Right atrium auricular region (tissue), 2 donors: ENCODE data around the gene ARID3C. TPM values are rescaled to one million over a fixed set of nuclear protein-coding genes. Genes with fewer than 3 reads are reported as not detected.

Experiments
- DNase-seq: peaks from one replicate; pipeline ENCODE4 v3.0.0-alpha.2; 2019; ENCODE audit warnings: low spot score
- H3K27ac ChIP-seq, 2 donors: fragments of 200-600 bp; sonication (generic); 1 replicate in 1 of 2; 2 replicates in 1 of 2; pipeline ENCODE4 v1.5.1; 2016 to 2019
- H3K27me3 ChIP-seq, 2 donors: fragments of 200-600 bp; sonication (generic); one replicate each; pipeline versions ENCODE4 v1.5.1 to v1.6.0; 2017 to 2019
- H3K36me3 ChIP-seq: fragments of 200-600 bp; sonication (generic); one replicate; pipeline ENCODE4 v1.5.1; 2016
- H3K4me1 ChIP-seq, 2 donors: fragments of 200-600 bp; sonication (generic); one replicate each; pipeline versions ENCODE4 v1.5.1 to v1.6.0; 2017 to 2019
- H3K4me3 ChIP-seq, 2 donors: fragments of 200-600 bp; sonication (generic); 1 replicate in 1 of 2; 2 replicates in 1 of 2; pipeline ENCODE4 v1.5.1; 2017 to 2019; ENCODE audit warnings: mild to moderate bottlenecking in 1 of 2, moderate library complexity in 1 of 2
- H3K9me3 ChIP-seq, 2 donors: fragments of 200-600 bp; sonication (generic); one replicate each; pipeline ENCODE4 v1.5.1; 2019
- CTCF ChIP-seq, 2 donors: fragments of 200-600 bp; sonication (generic); IDR thresholded peaks; one replicate each; pipeline ENCODE4 v1.5.1; 2019; ENCODE audit warnings: antibody characterized with exemption in 2 of 2
- total RNA-seq, 2 donors: library from RNA; depleted of rRNA; stranded (reverse); fragments of >200 nt; gene quantifications; one replicate each; pipeline ENCODE4 v1.1.0, GENCODE V29; 2016

ARID3C gene
- total RNA-seq, 2 donors from 2014 or later = not detected

DNA sequence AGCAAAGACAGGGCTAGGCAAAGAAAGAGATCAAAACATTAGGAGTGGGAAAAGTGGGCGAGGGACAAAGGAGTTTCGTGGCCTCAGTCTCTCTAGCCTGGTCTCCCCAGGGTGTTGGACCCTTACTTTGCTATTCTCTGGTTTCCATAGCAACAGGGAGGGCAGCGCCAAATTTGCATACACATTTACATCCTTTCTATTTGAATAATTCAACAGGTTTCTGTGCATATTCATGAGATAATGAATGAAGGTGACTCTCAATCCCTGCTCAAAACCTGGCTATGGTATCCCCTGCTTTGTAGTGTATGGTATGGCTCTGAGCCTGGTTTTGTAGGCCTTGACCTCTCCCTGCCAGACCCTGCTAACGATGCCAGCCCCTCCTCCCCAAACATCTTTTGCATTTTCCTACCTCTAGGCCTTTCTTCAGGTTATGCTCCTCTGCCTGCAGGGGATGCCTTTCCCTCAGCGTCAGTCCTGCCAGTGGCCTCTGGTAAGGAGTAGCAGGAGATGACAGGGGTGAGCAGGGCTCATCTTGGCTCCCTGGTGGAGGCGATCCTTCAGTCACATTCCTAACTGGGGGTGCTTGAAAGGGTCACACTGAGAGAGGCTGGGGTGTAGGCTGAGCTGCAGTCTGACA is 26.8 kb downstream of the ARID3C start:
- H3K27ac ChIP-seq = no peak overlapping the region

GRCh38 chr9:34600908-34601307 is 28.0 kb downstream of the ARID3C start:
- Histone ChIP-seq H3K4me1 (no peaks in the 10 kb centered on the region), H3K27ac (no peak overlapping the region), H3K27me3 (no peaks in the 10 kb centered on the region), H3K4me3 (no peak overlapping the region), H3K9me3 (no peaks in the 10 kb centered on the region), H3K36me3 (no peaks in the 10 kb centered on the region)
- TF ChIP-seq CTCF (IDR thresholded peaks at IDR 0.05) = no peak
- DNase-seq = no peak

More for the DNA sequence above, 26.8 kb downstream of the ARID3C start:
- no peak for DNase-seq
- TF ChIP-seq CTCF (IDR thresholded peaks at IDR 0.05) = no peak
- H3K27me3 ChIP-seq = no peaks in the 10 kb centered on the region
- H3K9me3 ChIP-seq = no peaks in the 10 kb centered on the region
- no peaks in the 10 kb centered on the region for H3K4me1 ChIP-seq
- H3K36me3 ChIP-seq = no peaks in the 10 kb centered on the region
- no peak overlapping the region for H3K4me3 ChIP-seq

- H3K27me3 ChIP-seq = no peaks in the 10 kb centered on the region
- H3K4me1 ChIP-seq = no peaks in the 10 kb centered on the region
- H3K9me3 ChIP-seq = no peaks in the 10 kb centered on the region
- DNase-seq = no peak
- no peaks in the 10 kb centered on the region for H3K36me3 ChIP-seq
- H3K27ac ChIP-seq = no peak overlapping the region
- no peak overlapping the region for H3K4me3 ChIP-seq
- TF ChIP-seq CTCF (IDR thresholded peaks at IDR 0.05) = no peak
Observed at GRCh38 chr9:34599546-34599945, 29.3 kb downstream of the ARID3C start.

DNA sequence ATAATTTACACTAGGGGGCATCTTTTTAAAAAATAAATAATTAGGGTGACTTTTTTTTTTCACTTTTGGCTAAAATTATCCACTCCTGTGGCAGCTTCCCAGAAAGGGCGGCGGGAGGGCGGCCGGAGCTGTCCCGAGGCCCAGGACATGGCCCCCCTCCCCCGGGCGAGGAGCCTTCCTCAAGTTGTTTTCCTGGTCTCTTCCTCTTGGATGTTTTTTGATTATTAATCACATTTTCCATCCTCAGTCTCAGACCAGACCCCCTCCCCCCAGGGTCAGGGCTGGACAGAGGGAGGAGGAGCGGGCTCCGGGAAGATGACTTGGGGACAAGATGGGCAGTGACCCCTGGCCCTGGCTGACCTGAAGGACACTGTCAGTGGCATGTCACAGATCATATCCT is 34.7 kb downstream of the ARID3C start:
- no peaks in the 10 kb centered on the region for H3K27me3 ChIP-seq
- no peak for TF ChIP-seq CTCF (IDR thresholded peaks at IDR 0.05)

DNA sequence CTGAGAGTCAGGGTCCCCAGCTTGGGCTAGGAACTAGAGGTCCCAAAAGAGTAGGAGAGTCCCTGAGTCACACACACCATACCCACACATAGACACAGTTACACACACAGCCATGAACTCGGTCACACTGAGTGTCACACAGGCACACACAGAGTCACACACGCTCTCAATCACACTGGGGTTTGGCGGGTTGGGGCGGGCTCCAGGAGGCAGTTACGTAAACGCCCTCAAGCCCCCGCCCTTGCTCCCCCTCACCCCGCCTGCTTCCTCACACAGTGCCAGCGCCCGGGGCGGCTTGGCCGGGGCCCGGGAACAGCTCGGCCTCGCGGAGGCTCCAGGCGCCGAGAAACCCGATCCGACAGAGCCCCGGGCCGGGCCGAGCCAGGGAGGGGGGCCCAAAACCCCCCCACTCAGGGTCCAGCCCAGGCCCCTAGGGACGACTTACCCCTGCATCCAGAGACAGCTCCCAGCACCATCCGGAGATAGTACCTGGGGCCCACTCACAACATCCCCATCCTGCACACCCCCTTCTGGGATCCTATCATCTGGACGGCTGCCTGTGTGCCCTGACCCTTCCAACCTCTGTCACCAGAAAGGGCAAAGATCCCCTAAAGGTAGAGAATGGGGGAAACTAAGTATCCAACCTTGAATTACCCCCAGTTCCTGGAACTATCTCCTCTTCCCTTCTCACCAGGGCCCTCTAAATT is 35.8 kb downstream of the ARID3C start:
- peak overlapping the region; percentile 55 to 66 for H3K27ac ChIP-seq
- peak; percentile 91 for DNase-seq
- H3K4me3 ChIP-seq = no peak overlapping the region
- H3K36me3 ChIP-seq = no peaks in the 10 kb centered on the region
- peaks cover 0 to 56% of the 10 kb centered on the region in 2 donors for H3K4me1 ChIP-seq
- no peak for TF ChIP-seq CTCF (IDR thresholded peaks at IDR 0.05)
- H3K9me3 ChIP-seq = no peaks in the 10 kb centered on the region
- H3K27me3 ChIP-seq = no peaks in the 10 kb centered on the region

More for the DNA sequence above, 34.7 kb downstream of the ARID3C start:
- H3K4me3 ChIP-seq = no peak overlapping the region
- peak overlapping the region; percentile 55 to 66 for H3K27ac ChIP-seq
- H3K9me3 ChIP-seq = no peaks in the 10 kb centered on the region
- peaks cover 0 to 47% of the 10 kb centered on the region in 2 donors for H3K4me1 ChIP-seq
- DNase-seq = no peak
- H3K36me3 ChIP-seq = no peaks in the 10 kb centered on the region
